HepG2 (cell line): ENCODE measurements around the gene MYOZ3. TPM values are rescaled to one million over a fixed set of nuclear protein-coding genes. Genes with fewer than 3 reads are reported as not detected.

Experiments
- ATF1 ChIP-seq: IDR thresholded peaks from 2 replicates; pipeline ENCODE4 v1.6.1; 2016; ENCODE audit warnings: mild to moderate bottlenecking, control low read depth
- BCL3 ChIP-seq: sonication (generic); formaldehyde crosslinking; IDR thresholded peaks from 2 replicates; pipeline ENCODE4 v1.5.1; 2020; ENCODE audit warnings: mild to moderate bottlenecking, missing genetic modification reagents, moderate library complexity
- BRD4 ChIP-seq: sonication (generic); formaldehyde crosslinking; IDR thresholded peaks from 2 replicates; pipeline ENCODE4 v1.4.0; 2020; ENCODE audit warnings: missing genetic modification reagents
- E2F1 ChIP-seq: sonication (generic); formaldehyde crosslinking; IDR thresholded peaks from 2 replicates; pipeline ENCODE4 v1.5.0; 2020; ENCODE audit warnings: missing genetic modification reagents
- EZH2 ChIP-seq: conservative IDR thresholded peaks from 2 replicates; pipeline ENCODE4 v1.6.1; 2012; ENCODE audit warnings: mild to moderate bottlenecking, low read depth, low read length, moderate library complexity
- HNF1B ChIP-seq: sonication (generic); formaldehyde crosslinking; IDR thresholded peaks from 2 replicates; pipeline ENCODE4 v1.5.1; 2020; ENCODE audit warnings: mild to moderate bottlenecking, moderate library complexity, missing genetic modification reagents
- KDM4B ChIP-seq: sonication (generic); formaldehyde crosslinking; IDR thresholded peaks from 2 replicates; pipeline ENCODE4 v1.4.0; 2020; ENCODE audit warnings: missing genetic modification reagents
- MED1 ChIP-seq: sonication (generic); formaldehyde crosslinking; IDR thresholded peaks from 2 replicates; pipeline ENCODE4 v1.4.0; 2020; ENCODE audit warnings: missing genetic modification reagents
- MED13 ChIP-seq: sonication (generic); formaldehyde crosslinking; IDR thresholded peaks from 2 replicates; pipeline ENCODE4 v1.5.0; 2020; ENCODE audit warnings: missing genetic modification reagents
- NRL ChIP-seq: sonication (generic); formaldehyde crosslinking; IDR thresholded peaks from 2 replicates; pipeline ENCODE4 v1.5.0; 2020; ENCODE audit warnings: missing genetic modification reagents, mild to moderate bottlenecking, moderate library complexity, borderline replicate concordance
- RXRB ChIP-seq: IDR thresholded peaks from 2 replicates; pipeline ENCODE4 v1.6.1; 2016; ENCODE audit warnings: borderline replicate concordance, missing genetic modification reagents, missing compliant biosample characterization
- SP1 ChIP-seq, 2 experiments: fragments of 450-650 bp in 1 of 2; sonication (generic) in 1 of 2; formaldehyde crosslinking in 1 of 2; IDR thresholded peaks; 2 replicates each; pipeline versions ENCODE4 v1.4.0 to v1.6.1; 2016 to 2020; ENCODE audit warnings: missing genetic modification reagents in 1 of 2
- THAP8 ChIP-seq: sonication (generic); formaldehyde crosslinking; IDR thresholded peaks from 2 replicates; pipeline ENCODE4 v1.5.1; 2020; ENCODE audit warnings: missing genetic modification reagents, mild to moderate bottlenecking, borderline replicate concordance
- ZBTB34 ChIP-seq: sonication (generic); formaldehyde crosslinking; IDR thresholded peaks from 2 replicates; pipeline ENCODE4 v1.8.0; 2022; ENCODE audit warnings: mild to moderate bottlenecking, missing genetic modification reagents
- ZBTB43 ChIP-seq: sonication (generic); formaldehyde crosslinking; conservative IDR thresholded peaks from 2 replicates; pipeline ENCODE4 v1.4.0; 2020; ENCODE audit warnings: missing genetic modification reagents
- ZBTB7B ChIP-seq: sonication (generic); formaldehyde crosslinking; IDR thresholded peaks from 2 replicates; pipeline ENCODE4 v1.4.0; 2020; ENCODE audit warnings: missing genetic modification reagents
- ZC3H13 ChIP-seq: sonication (generic); formaldehyde crosslinking; IDR thresholded peaks from 2 replicates; pipeline ENCODE4 v1.8.1; 2023; ENCODE audit warnings: mild to moderate bottlenecking, missing genetic modification reagents, moderate library complexity
- ZNF274 ChIP-seq: sonication (generic); formaldehyde crosslinking; IDR thresholded peaks from 2 replicates; pipeline ENCODE4 v1.5.1; 2020; ENCODE audit warnings: mild to moderate bottlenecking, missing genetic modification reagents
- ZNF775 ChIP-seq: sonication (generic); formaldehyde crosslinking; IDR thresholded peaks from 2 replicates; pipeline ENCODE4 v1.4.0; 2020; ENCODE audit warnings: missing genetic modification reagents, mild to moderate bottlenecking, moderate library complexity, borderline replicate concordance
- ZNF781 ChIP-seq: sonication (generic); formaldehyde crosslinking; IDR thresholded peaks from 2 replicates; pipeline ENCODE4 v1.5.1; 2020; ENCODE audit warnings: borderline replicate concordance, mild to moderate bottlenecking, missing genetic modification reagents; ENCODE audit errors: not compliant biosample characterization
- ZSCAN20 ChIP-seq: sonication (generic); formaldehyde crosslinking; IDR thresholded peaks from 2 replicates; pipeline ENCODE4 v1.4.0; 2020; ENCODE audit warnings: missing genetic modification reagents, mild to moderate bottlenecking, borderline replicate concordance
- polyA plus RNA-seq, 8 experiments: library from polyadenylated mRNA; depleted of rRNA in 3 of 8; stranded (reverse) in 7 of 8; unstranded in 1 of 8; fragments of >200 nt; fragmentation: Illumina TruSeq in 4 of 8; extraction: Trizol in 4 of 8; gene quantifications; 2 replicates each; pipeline versions ENCODE4 v1.2.1 to v1.2.3, GENCODE V29; 2011 to 2016; ENCODE audit warnings: low read depth in 4 of 8, missing spikeins in 1 of 8, mixed read lengths in 1 of 8; ENCODE audit not compliant: insufficient read depth in 1 of 8
- total RNA-seq, 5 experiments: library from RNA; depleted of rRNA; stranded (reverse); fragments of >200 nt; fragmentation: Illumina TruSeq; extraction: Trizol; gene quantifications; 2 replicates each; pipeline ENCODE4 v1.2.3, GENCODE V29; 2016; ENCODE audit warnings: low read depth in 1 of 5

Gene MYOZ3
- total and polyA plus RNA-seq, 2 of the 13 experiments (the other 11 are each of a cell fraction or from before 2014, with no cell fraction given), result 0.05 TPM; not detected in 1

GRCh38 chr5:150700594-150701377 lies 39.7 kb downstream of the MYOZ3 start, which contains the start of gene RBM22 (continued):
- TF ChIP-seq ZNF274 (peak; percentile 87; the same call in 1 of the 2 replicates), ZC3H13 (CRISPR knock-in tag) (peak; percentile 35; the same call in 1 of the 2 replicates), HNF1B (CRISPR knock-in tag) (peak; percentile 65; the same call in 1 of the 2 replicates), BRD4 (CRISPR knock-in tag) (peak; percentile 2; the same call in 1 of the 2 replicates), RXRB (CRISPR knock-in tag) (peak; percentile 28; the same call in 1 of the 2 replicates), ZBTB34 (CRISPR knock-in tag) (no peak; the same call in 1 of the 2 replicates), THAP8 (CRISPR knock-in tag) (peak; percentile 82; the same call in 1 of the 2 replicates), ZNF775 (CRISPR knock-in tag) (no peak), EZH2 (no peak), ATF1 (CRISPR knock-in tag) (peak; percentile 97), BCL3 (CRISPR knock-in tag) (0 out of 2 replicates have a peak, but pooled peaks have one; percentile 63), ZNF781 (peak; percentile 29), ZSCAN20 (peak; percentile 30; the same call in 1 of the 2 replicates), KDM4B (CRISPR knock-in tag) (0 out of 2 replicates have a peak, but pooled peaks have one; percentile 11), ZBTB7B (CRISPR knock-in tag) (peak; percentile 55; the same call in 1 of the 2 replicates), E2F1 (CRISPR knock-in tag) (no peak), MED13 (CRISPR knock-in tag) (no peak), MED1 (CRISPR knock-in tag) (peak; percentile 71), SP1 (IDR thresholded peaks at IDR 0.05) (no peak), SP1 (CRISPR knock-in tag; IDR thresholded peaks at IDR 0.05) (peak; percentile 89), NRL (CRISPR knock-in tag) (peak; percentile 72; the same call in 1 of the 2 replicates), ZBTB43 (CRISPR knock-in tag) (peak; percentile 41; the same call in 1 of the 2 replicates)
